K562 (cell line): ENCODE data around the gene BARHL2. TPM values are rescaled to one million over a fixed set of nuclear protein-coding genes. Genes with fewer than 3 reads are reported as not detected.

ENCODE experiments used
- ATAC-seq: fragments of 200-7000 bp; cut with Tn5 transposase; 3 replicates; pipeline ENCODE4 v1.9.1; 2020; ENCODE audit warnings: moderate library complexity
- BruUV-seq: library from RNA; stranded (reverse); fragments of 400-500 nt; replicated peaks from 2 replicates; lab custom pipeline; 2021; lab: Mats Ljungman, UMichigan
- CTCF ChIA-PET: fragments of 300-600 bp; formaldehyde crosslinking; extraction: SDS; loops from one replicate; lab custom pipeline; 2021; ENCODE audit warnings: low intra/inter-chr PET ratio; lab: Yijun Ruan, JAX
- POLR2A ChIA-PET: fragments of 300-600, 350-650 bp; sonication (Branson Sonifier 250); formaldehyde crosslinking; extraction: SDS; loops from one replicate; lab custom pipeline; 2021; ENCODE audit warnings: antibody characterized with exemption, inconsistent platforms; lab: Yijun Ruan, JAX
- DNase-seq, 4 experiments: peaks; one replicate each; pipeline versions ENCODE4 v3.0.0 to v3.0.0-alpha.2; 2011 to 2018; ENCODE audit warnings: low spot score in 3 of 4, mixed read lengths in 3 of 4; ENCODE audit errors: extremely low read depth in 1 of 4
- FAIRE-seq: peaks from 2 replicates; lab custom pipeline; 2011; peaks lifted over from hg19 to GRCh38; lab: Jason Lieb, UNC
- H2AFZ ChIP-seq: 2 replicates; pipeline ENCODE4 v1.6.0; 2011; ENCODE audit warnings: low read depth, low read length, control low read depth, inconsistent platforms
- H3K27ac ChIP-seq: fragments of 200-600 bp; 3 replicates; pipeline ENCODE4 v1.8.0; 2011; ENCODE audit warnings: low read depth, mild to moderate bottlenecking, control low read depth, inconsistent platforms, low read length, moderate library complexity, mixed read lengths; ENCODE audit errors: extremely low read depth
- H3K27me3 ChIP-seq, 2 experiments: fragments of 300-600 bp in 1 of 2; 2 replicates in 1 of 2; 3 replicates in 1 of 2; pipeline versions ENCODE4 v1.6.0 to v1.8.0; 2011; ENCODE audit warnings: inconsistent platforms in 2 of 2, low read length in 2 of 2, mild to moderate bottlenecking in 1 of 2, mixed read lengths in 1 of 2, moderate library complexity in 1 of 2; ENCODE audit not compliant: control insufficient read depth in 2 of 2, insufficient read depth in 2 of 2
- H3K36me3 ChIP-seq: fragments of 300-600 bp; 3 replicates; pipeline ENCODE4 v1.8.0; 2011; ENCODE audit warnings: mild to moderate bottlenecking, low read length, inconsistent platforms; ENCODE audit not compliant: control insufficient read depth, insufficient read depth
- H3K4me1 ChIP-seq, 2 experiments: fragments of 200-600 bp in 1 of 2; replicated peaks in 1 of 2; 2 replicates in 1 of 2; 3 replicates in 1 of 2; pipeline versions ENCODE4 v1.5.1 to v1.8.0; 2011; ENCODE audit warnings: inconsistent platforms in 2 of 2, low read length in 2 of 2, mild to moderate bottlenecking in 1 of 2, mixed read lengths in 1 of 2, moderate library complexity in 1 of 2; ENCODE audit not compliant: control insufficient read depth in 2 of 2, insufficient read depth in 2 of 2
- H3K4me2 ChIP-seq: 2 replicates; pipeline ENCODE4 v1.6.1; 2011; ENCODE audit warnings: low read length, control low read depth, inconsistent platforms, mixed read lengths; ENCODE audit not compliant: insufficient read depth
- H3K4me3 ChIP-seq: fragments of 200-600 bp; sonication (generic), shearing (Covaris generic); 2 replicates; pipeline ENCODE4 v1.5.1; 2016; ENCODE audit warnings: control low read depth, inconsistent platforms
- H3K79me2 ChIP-seq: fragments of 200-600 bp; 3 replicates; pipeline ENCODE4 v1.8.0; 2011; ENCODE audit warnings: low read length, inconsistent platforms; ENCODE audit not compliant: control insufficient read depth, insufficient read depth
- H3K9ac ChIP-seq, 2 experiments: 2 replicates each; pipeline versions ENCODE4 v1.6.0 to v1.6.1; 2011; ENCODE audit warnings: low read depth in 2 of 2, low read length in 2 of 2, control low read depth in 1 of 2, inconsistent platforms in 1 of 2, mild to moderate bottlenecking in 1 of 2, mixed read lengths in 1 of 2; ENCODE audit not compliant: insufficient read depth in 1 of 2
- H3K9me1 ChIP-seq: one replicate; pipeline ENCODE4 v1.6.0; 2011; ENCODE audit warnings: inconsistent platforms, mild to moderate bottlenecking, low read length, moderate library complexity; ENCODE audit not compliant: control insufficient read depth, insufficient read depth
- H3K9me3 ChIP-seq: replicated peaks from 2 replicates; pipeline ENCODE4 v1.5.1; 2011; ENCODE audit warnings: low read depth, low read length, inconsistent platforms; ENCODE audit not compliant: control insufficient read depth, insufficient read depth
- H4K20me1 ChIP-seq: replicated peaks from 2 replicates; pipeline ENCODE4 v1.6.1; 2011; ENCODE audit warnings: low read length, inconsistent platforms, mixed read lengths; ENCODE audit not compliant: control insufficient read depth, insufficient read depth
- YBX1 ChIP-seq: fragments of 450-650 bp; IDR thresholded peaks from 2 replicates; pipeline ENCODE4 v1.7.1; 2016; ENCODE audit warnings: mild to moderate bottlenecking
- ZBED1 ChIP-seq: IDR thresholded peaks from 2 replicates; pipeline ENCODE4 v1.6.1; 2014
- WGBS: fragments of 100-300 bp; shearing (Covaris generic); methylation state at CpG from one replicate; pipeline ENCODE4 v1.1.6; 2016; ENCODE audit warnings: low coverage, mixed read lengths; ENCODE audit not compliant: insufficient coverage; ENCODE audit errors: missing lambda C conversion rate; 5-methylcytosine and 5-hydroxymethylcytosine counted together
- in situ Hi-C: fragments of 300-500 bp; cut with MboI; formaldehyde crosslinking; loops from 4 replicates; pipeline ENCODE4 v1.15.0; 2018; ENCODE audit warnings: inconsistent platforms, mixed read lengths
- intact Hi-C: fragments of 100-400 bp; cut with micrococcal nuclease; formaldehyde crosslinking; loops from 2 replicates; pipeline ENCODE4 v1.14.2; 2022
- polyA plus RNA-seq, 8 experiments: library from polyadenylated mRNA; depleted of rRNA in 4 of 8; stranded (reverse) in 5 of 8; unstranded in 3 of 8; fragments of >200 nt; fragmentation: Nextera tagmentation in 2 of 8; fragmentation: Illumina TruSeq in 1 of 8; extraction: Ambion mirVana in 2 of 8; extraction: Trizol in 1 of 8; gene quantifications; 2 replicates each; pipeline versions ENCODE4 v1.2.1 to v1.2.3, GENCODE V29; 2011 to 2014; ENCODE audit warnings: inconsistent platforms in 1 of 8, missing spikeins in 1 of 8
- total RNA-seq, 7 experiments: library from RNA; depleted of rRNA in 6 of 7; stranded (reverse); fragments of >200 nt in 6 of 7; fragmentation: Illumina TruSeq in 2 of 7; extraction: Trizol in 2 of 7; gene quantifications; 2 replicates each; pipeline versions ENCODE4 v1.2.1 to v1.2.3, GENCODE V29; 2011 to 2021; ENCODE audit warnings: low replicate concordance in 1 of 7

The BARHL2 gene
- total and polyA plus RNA-seq, 9 of the 15 experiments (the other 6 are each of a cell fraction or from before 2014, with no cell fraction given) = 0.06 to 0.11 (median 0.09) TPM; not detected in 6

DNA sequence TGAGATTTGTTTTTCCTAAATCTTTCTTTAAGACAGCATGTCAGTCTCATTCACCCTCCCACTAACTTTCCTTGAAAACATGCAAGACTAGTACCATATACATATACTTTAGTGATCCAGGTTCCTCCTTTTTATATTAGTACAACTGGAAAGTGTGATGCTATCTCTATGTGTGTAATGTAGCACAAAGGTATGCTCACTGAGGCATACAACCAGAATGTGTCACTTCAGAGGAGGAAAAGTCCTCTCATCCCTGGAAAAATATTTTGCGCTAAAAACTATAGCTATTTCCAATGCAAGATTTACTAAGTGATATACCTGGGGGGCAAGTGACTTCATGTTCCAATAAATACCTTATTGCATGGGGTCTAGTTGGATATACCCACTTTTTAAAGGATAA is 45.9 kb downstream of the BARHL2 start:
- CTCF ChIA-PET = no interaction called here
- no peaks in the 10 kb centered on the region for H3K36me3 ChIP-seq
- WGBS = 0% methylated on average over 1 of the region's 1 CpG
- H3K4me3 ChIP-seq = no peak overlapping the region
- no peak overlapping the region for H3K27ac ChIP-seq
- no peaks in the 10 kb centered on the region for H3K9me3 ChIP-seq
- H3K4me1 ChIP-seq = no peaks in the 10 kb centered on the region
- H3K27me3 ChIP-seq = no peaks in the 10 kb centered on the region
- no peak overlapping the region for H3K4me2 ChIP-seq
- H3K9ac ChIP-seq = no peak overlapping the region
- intact Hi-C loops (no loop called here), in situ Hi-C loops (no loop called here)
- TF ChIP-seq YBX1 = no peak
- no peak for TF ChIP-seq ZBED1
- FAIRE-seq (no peak), ATAC-seq (no peak), DNase-seq (no peak)
- no peak overlapping the region for H2AFZ ChIP-seq
- POLR2A ChIA-PET = no interaction called here
- no peaks in the 10 kb centered on the region for H3K9me1 ChIP-seq
- H3K79me2 ChIP-seq = no peaks in the 10 kb centered on the region
- H4K20me1 ChIP-seq = no peaks in the 10 kb centered on the region
- no TSS peak for BruUV-seq
